K562 (cell line): ENCODE results near the gene FTH1. TPM values are rescaled to one million over a fixed set of nuclear protein-coding genes. Genes with fewer than 3 reads are reported as not detected.

ENCODE experiments used
- CHAMP1 ChIP-seq: fragments of 450-650 bp; IDR thresholded peaks from 2 replicates; pipeline ENCODE4 v1.6.1; 2016; ENCODE audit warnings: mild to moderate bottlenecking
- ELF2 ChIP-seq: fragments of 250-450 bp; sonication (Bioruptor Pico); IDR thresholded peaks from 2 replicates; pipeline ENCODE4 v1.5.0; 2021; ENCODE audit warnings: mild to moderate bottlenecking
- ETS1 ChIP-seq: conservative IDR thresholded peaks from 2 replicates; pipeline ENCODE4 v1.6.1; 2011; ENCODE audit warnings: low read depth, mild to moderate bottlenecking, low read length; ENCODE audit not compliant: control insufficient read depth
- GATAD2A ChIP-seq: fragments of 450-650 bp; IDR thresholded peaks from 2 replicates; pipeline ENCODE4 v1.6.1; 2017
- HDGF ChIP-seq: fragments of 450-650 bp; IDR thresholded peaks from 2 replicates; pipeline ENCODE4 v1.6.1; 2016
- HMG20B ChIP-seq: fragments of 250-450 bp; sonication (Bioruptor Pico); IDR thresholded peaks from 2 replicates; pipeline ENCODE4 v1.5.0; 2021; ENCODE audit warnings: mild to moderate bottlenecking
- KHSRP ChIP-seq: fragments of 450-650 bp; IDR thresholded peaks from 2 replicates; pipeline ENCODE4 v1.6.1; 2017
- MIER1 ChIP-seq: fragments of 450-650 bp; IDR thresholded peaks from 2 replicates; pipeline ENCODE4 v1.6.1; 2016; ENCODE audit warnings: antibody characterized with exemption, mild to moderate bottlenecking, low read depth
- NR2C1 ChIP-seq, 2 experiments: fragments of 450-650 bp; IDR thresholded peaks; 2 replicates each; pipeline ENCODE4 v1.6.1; 2017; ENCODE audit warnings: mild to moderate bottlenecking in 2 of 2, antibody characterized with exemption in 1 of 2, inconsistent platforms in 1 of 2, missing compliant biosample characterization in 1 of 2, missing genetic modification characterization in 1 of 2
- PCBP2 ChIP-seq: fragments of 200-400 bp; formaldehyde crosslinking; IDR thresholded peaks from 2 replicates; pipeline ENCODE4 v1.6.1; 2018; ENCODE audit warnings: low read length, low read depth, mild to moderate bottlenecking, moderate library complexity; ENCODE audit not compliant: poor library complexity, severe bottlenecking
- PML ChIP-seq: IDR thresholded peaks from 2 replicates; pipeline ENCODE4 v1.6.1; 2012; ENCODE audit warnings: low read length, inconsistent platforms
- PREB ChIP-seq: sonication (generic); formaldehyde crosslinking; IDR thresholded peaks from 2 replicates; pipeline ENCODE4 v1.8.1; 2023; ENCODE audit warnings: mild to moderate bottlenecking, missing genetic modification reagents
- ZBTB1 ChIP-seq: sonication (generic); formaldehyde crosslinking; IDR thresholded peaks from 2 replicates; pipeline ENCODE4 v1.8.1; 2023; ENCODE audit warnings: missing genetic modification reagents, low read depth, mild to moderate bottlenecking, borderline replicate concordance
- ZBTB7A ChIP-seq: IDR thresholded peaks from 2 replicates; pipeline ENCODE4 v1.6.1; 2011; ENCODE audit warnings: low read depth, mild to moderate bottlenecking, low read length, moderate library complexity, borderline replicate concordance; ENCODE audit not compliant: control insufficient read depth
- ZNF165 ChIP-seq: fragments of 250-450 bp; sonication (Bioruptor Pico); IDR thresholded peaks from 2 replicates; pipeline ENCODE4 v1.4.0; 2020; ENCODE audit warnings: borderline replicate concordance
- ZNF436 ChIP-seq: fragments of 250-450, 450-650 bp; sonication (Bioruptor Pico); formaldehyde crosslinking; IDR thresholded peaks from 2 replicates; pipeline ENCODE4 v1.7.0; 2020; ENCODE audit warnings: mild to moderate bottlenecking
- polyA plus RNA-seq, 8 experiments: library from polyadenylated mRNA; depleted of rRNA in 4 of 8; stranded (reverse) in 5 of 8; unstranded in 3 of 8; fragments of >200 nt; fragmentation: Nextera tagmentation in 2 of 8; fragmentation: Illumina TruSeq in 1 of 8; extraction: Ambion mirVana in 2 of 8; extraction: Trizol in 1 of 8; gene quantifications; 2 replicates each; pipeline versions ENCODE4 v1.2.1 to v1.2.3, GENCODE V29; 2011 to 2014; ENCODE audit warnings: inconsistent platforms in 1 of 8, missing spikeins in 1 of 8
- total RNA-seq, 7 experiments: library from RNA; depleted of rRNA in 6 of 7; stranded (reverse); fragments of >200 nt in 6 of 7; fragmentation: Illumina TruSeq in 2 of 7; extraction: Trizol in 2 of 7; gene quantifications; 2 replicates each; pipeline versions ENCODE4 v1.2.1 to v1.2.3, GENCODE V29; 2011 to 2021; ENCODE audit warnings: low replicate concordance in 1 of 7
- TF ChIP-seq, protein P1 (sequence below): fragments of 450-650 bp; formaldehyde crosslinking; IDR thresholded peaks from 2 replicates; pipeline ENCODE4 v1.4.0; 2020; ENCODE audit warnings: mild to moderate bottlenecking, moderate library complexity
- TF ChIP-seq, protein P2 (sequence below): IDR thresholded peaks from 2 replicates; pipeline ENCODE4 v1.6.1; 2011; ENCODE audit warnings: borderline replicate concordance, low read depth, mild to moderate bottlenecking, moderate library complexity, low read length; ENCODE audit not compliant: insufficient read depth, poor library complexity, severe bottlenecking

FTH1 gene
- total and polyA plus RNA-seq, 9 of the 15 experiments (the other 6 are each of a cell fraction or from before 2014, with no cell fraction given): 370 to 3,146 (median 802) TPM

DNA sequence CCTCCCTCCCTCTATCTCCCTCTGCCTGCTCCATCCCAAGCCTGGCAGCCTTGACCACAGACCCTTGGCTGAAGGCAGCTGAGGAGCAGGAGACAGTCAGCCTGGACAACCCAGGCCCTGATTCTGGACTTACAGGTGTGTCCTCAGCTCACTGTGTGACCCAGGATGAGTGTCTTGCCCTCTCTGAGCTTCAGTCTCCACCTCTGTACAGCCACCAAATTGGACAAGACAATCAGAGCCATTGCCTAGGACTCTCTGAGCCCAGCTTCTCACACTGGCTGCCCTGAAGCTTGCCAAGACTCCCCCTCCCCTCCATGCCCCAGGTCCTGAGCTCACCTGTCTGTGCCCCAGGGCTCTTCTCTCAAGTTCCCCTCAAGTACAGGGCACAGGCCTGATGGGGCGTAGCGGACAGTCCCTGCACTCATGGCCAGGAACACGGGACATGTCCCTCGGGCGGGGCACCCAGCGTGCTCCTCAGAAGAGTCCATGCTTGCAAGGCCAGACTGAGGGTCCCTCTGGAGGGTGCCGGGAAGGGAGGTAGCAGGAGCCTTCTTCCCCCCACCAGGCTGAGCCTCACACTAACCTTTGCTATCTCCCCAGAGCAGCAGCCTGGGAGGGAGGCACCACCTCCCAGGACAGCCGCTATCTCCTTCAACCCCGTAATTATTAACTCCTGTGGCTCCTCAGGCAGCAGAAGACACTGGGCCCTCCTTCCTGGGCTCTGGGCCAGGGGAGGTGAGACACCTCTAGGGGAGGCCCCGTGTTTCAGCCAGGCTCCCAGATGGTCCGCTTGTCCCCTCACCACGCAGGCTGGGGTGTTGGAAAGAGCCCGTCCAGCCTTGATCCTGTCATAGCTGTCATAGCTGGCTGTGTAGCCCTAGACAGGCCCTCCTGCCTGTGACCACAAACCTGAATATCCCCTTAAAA lies 47.5 kb downstream of the FTH1 start (continued):
- TF ChIP-seq ZBTB1: no peak
- no peak for TF ChIP-seq PCBP2
- peak; percentile 35; the same call in 1 of the 2 replicates for TF ChIP-seq GATAD2A
- no peak for TF ChIP-seq HMG20B (CRISPR knock-in tag)
- peak; percentile 81 for TF ChIP-seq PML
- no peak for TF ChIP-seq MIER1
- peak; percentile 69 for TF ChIP-seq CHAMP1
- TF ChIP-seq, protein P1, sequence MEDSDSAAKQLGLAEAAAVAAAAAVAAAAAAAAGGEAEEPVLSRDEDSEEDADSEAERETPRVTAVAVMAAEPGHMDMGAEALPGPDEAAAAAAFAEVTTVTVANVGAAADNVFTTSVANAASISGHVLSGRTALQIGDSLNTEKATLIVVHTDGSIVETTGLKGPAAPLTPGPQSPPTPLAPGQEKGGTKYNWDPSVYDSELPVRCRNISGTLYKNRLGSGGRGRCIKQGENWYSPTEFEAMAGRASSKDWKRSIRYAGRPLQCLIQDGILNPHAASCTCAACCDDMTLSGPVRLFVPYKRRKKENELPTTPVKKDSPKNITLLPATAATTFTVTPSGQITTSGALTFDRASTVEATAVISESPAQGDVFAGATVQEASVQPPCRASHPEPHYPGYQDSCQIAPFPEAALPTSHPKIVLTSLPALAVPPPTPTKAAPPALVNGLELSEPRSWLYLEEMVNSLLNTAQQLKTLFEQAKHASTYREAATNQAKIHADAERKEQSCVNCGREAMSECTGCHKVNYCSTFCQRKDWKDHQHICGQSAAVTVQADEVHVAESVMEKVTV (CRISPR knock-in tag): no peak
- TF ChIP-seq KHSRP: no peak
- TF ChIP-seq ELF2 (CRISPR knock-in tag): no peak
- TF ChIP-seq, protein P2, sequence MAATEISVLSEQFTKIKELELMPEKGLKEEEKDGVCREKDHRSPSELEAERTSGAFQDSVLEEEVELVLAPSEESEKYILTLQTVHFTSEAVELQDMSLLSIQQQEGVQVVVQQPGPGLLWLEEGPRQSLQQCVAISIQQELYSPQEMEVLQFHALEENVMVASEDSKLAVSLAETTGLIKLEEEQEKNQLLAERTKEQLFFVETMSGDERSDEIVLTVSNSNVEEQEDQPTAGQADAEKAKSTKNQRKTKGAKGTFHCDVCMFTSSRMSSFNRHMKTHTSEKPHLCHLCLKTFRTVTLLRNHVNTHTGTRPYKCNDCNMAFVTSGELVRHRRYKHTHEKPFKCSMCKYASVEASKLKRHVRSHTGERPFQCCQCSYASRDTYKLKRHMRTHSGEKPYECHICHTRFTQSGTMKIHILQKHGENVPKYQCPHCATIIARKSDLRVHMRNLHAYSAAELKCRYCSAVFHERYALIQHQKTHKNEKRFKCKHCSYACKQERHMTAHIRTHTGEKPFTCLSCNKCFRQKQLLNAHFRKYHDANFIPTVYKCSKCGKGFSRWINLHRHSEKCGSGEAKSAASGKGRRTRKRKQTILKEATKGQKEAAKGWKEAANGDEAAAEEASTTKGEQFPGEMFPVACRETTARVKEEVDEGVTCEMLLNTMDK: no peak
- TF ChIP-seq PREB (CRISPR knock-in tag): no peak
- TF ChIP-seq ZNF165 (CRISPR knock-in tag): no peak
- TF ChIP-seq ZBTB7A: peak; percentile 75; the same call in 1 of the 2 replicates
- 0 out of 2 replicates have a peak, but pooled peaks have one; percentile 33 for TF ChIP-seq NR2C1 (IDR thresholded peaks at IDR 0.05)
- TF ChIP-seq NR2C1 (tag; IDR thresholded peaks at IDR 0.05): peak; percentile 21; the same call in 1 of the 2 replicates
- TF ChIP-seq HDGF: 0 out of 2 replicates have a peak, but pooled peaks have one; percentile 89
- TF ChIP-seq ZNF436 (CRISPR knock-in tag): no peak
- 0 out of 2 replicates have a peak, but pooled peaks have one; percentile 18 for TF ChIP-seq ETS1
